Middle frontal gyrus (tissue), 1 donor: ENCODE measurements around the gene PTPRN2.

ENCODE experiments used
- DNase-seq: peaks from one replicate; pipeline ENCODE4 v3.0.0-alpha.2; 2015; ENCODE audit warnings: low spot score; ENCODE audit errors: extremely low spot score

The PTPRN2 gene

DNA sequence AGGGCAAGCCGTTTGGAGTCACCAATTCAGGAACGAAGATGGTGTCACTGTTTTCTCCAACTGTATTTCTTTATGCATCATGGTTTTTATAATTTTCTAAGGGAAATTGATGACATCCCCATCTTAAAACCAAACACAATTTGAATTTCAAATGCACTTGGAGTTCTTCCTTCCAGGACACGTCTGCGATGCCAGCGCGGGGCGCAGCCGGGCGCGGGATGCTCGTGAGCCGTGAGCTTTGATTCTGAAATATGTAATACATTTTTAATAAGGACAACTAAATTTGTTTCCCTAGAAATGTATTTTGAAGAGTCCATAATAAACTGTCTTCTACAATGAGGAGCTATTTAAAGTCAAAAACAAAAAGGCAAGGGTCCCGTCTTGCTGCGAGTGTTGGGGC is 758.7 kb downstream of the PTPRN2 start:
- no peak for DNase-seq

DNA sequence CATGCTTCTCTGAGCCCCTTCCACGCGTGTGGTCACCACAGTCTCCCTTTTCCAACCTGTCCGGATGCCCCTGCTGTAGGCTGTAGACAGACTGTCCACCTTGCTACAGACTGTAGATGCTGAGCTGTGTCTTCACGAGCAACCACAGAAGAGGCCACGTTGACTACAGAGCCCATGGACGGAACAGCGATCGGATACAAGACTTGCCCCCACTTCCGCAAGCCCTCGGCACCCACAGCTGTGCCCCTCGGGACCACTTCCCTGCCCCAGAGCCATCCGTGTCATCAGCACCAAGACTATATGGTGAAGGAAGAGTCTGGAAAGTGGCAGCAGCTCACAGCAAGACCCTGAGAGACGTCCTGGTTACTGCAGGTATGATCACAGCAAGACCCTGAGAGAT is 759.4 kb downstream of the PTPRN2 start:
- no peak for DNase-seq

DNA sequence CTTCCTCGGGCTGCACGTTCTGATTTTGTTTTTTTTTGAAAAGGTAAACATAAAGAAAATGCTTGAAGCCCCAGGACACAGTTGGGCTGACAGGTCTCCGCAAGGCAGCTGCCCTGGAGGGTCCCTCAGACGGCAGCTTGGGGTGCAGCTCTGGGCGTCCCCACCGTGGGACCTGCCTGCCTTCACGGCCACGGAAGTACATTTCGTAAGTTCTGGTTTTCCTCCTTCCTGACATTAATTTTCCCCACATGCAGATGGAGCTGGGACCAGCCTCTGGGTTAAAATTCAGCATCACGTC is 759.8 kb downstream of the PTPRN2 start:
- no peak for DNase-seq

DNA sequence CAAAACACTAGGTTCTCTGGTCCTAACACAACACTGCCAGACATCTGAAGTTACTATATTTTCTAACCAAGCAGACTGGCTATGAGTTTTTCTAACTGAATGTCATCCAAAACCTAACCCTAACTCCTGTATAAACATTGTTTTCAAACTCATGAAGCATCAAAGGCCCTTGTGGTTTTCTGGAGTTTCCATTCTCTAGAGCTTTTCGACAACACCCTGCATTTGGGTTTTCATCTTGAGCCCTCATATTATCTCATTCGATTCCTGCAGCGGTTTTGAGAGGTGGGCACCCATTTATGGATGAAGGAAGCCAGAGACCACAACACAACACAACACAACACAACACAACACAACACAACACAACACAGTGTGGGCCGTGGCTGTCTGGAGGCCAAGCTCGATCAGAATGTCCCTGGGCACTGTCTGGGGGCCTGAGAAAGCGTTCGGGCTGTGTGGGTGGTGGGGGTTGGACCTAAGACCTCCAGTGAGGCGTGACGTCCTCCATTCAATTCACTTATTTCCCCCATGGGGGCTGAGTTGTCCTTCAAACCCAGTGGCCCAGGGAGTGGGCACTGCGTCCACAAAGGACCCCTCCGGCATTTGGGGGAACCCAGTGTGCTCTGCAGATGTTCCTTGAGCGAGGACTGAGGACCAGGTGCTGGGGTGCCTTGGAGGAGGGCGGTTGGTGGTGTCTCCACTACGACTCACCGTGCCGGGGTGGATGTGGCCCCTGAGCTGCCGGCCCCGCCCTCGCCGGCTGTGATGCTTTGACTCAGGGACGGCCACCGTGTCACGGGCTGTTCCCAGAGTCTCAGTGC is 760.4 kb downstream of the PTPRN2 start:
- DNase-seq = no peak

DNA sequence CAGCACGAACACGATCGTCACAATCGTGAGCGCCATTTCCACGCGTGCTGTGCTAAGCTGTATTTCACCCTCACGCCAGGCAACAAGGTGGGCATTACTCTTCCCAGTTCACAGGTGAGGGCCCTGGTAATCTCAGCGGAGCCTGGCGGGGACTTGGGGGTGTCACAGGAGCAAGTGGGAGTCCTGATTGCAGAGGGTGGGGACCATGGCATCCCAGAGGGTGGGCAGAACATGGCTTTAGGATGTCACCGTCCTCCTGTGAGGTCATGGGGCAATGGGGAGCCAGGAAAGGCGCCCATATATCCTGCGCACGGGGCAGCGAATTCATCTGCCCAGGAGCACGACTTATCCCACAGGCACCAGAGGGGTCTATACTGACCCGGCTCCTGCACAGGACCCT is 761.1 kb downstream of the PTPRN2 start:
- no peak for DNase-seq

DNA sequence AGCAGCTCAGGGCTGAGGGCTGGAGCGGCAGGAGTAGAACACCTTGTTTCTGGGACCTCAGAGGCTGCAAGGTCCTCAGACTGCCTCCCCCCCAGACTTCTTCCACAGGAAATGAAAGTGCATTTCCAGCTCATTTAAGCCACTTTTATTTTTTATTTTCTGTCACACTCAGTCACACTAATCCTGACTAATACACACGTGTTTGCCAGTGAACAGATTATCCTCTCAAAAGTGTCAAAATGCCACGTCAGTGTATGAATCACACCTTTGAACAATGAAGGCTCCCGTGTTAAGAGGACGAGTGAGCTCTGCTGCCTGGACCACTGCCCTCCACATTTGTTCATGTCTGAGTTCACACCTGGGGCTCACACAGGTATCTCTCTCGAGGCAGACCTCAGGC is 762.3 kb downstream of the PTPRN2 start:
- no peak for DNase-seq

DNA sequence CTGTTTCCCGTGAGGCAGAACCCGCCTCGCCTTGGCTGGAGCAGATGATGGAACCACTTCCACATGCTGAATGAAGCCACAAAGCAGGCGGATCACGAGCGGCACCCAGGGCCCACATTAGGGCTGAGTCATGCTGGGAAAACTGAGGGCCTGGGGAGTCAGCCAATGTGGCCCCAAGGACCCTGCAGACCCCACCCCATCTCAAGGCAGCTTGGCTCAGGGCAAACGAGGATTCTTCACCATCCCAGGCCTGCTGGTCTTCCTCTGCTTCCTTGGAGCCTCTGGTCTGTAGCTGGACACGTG is 762.9 kb downstream of the PTPRN2 start:
- DNase-seq = no peak

DNA sequence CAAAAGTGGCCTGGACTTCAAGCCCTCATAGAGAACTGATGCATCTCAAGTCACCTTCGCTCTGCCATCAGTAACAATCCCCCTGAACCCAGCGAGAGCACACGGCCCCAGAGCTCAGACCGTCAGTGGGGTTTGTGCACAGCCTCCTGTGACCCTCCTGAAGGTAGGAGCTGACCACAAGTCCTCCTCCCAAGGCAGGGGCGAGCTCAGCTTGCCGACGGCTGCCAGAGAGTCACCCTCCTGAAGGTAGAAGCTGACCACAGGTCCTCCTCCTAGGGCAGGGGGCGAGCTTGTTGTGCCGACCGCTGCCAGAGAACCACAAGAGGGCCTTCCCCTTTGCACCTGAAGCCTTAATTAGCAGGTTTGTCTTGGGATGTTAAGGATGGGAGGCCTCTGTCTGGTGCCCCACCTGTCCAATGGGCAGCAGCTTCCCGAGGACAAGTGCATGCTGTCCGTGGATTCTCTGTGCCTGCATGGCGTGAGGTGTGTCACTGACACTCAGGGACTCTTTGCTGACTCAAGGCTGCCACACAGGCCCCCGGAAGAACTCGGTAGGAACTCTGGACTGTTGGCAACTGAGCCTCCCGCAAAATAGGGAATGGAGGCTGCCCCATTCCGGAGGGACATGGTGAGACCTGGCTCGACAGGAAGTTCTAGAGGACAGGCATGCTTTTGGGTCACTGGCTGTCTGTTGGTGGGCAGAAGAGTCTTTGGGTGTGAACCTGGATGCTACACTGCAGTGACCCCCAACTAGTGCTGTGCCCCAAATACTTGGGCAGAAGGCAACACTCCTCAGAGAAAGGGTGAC is 763.4 kb downstream of the PTPRN2 start:
- no peak for DNase-seq

DNA sequence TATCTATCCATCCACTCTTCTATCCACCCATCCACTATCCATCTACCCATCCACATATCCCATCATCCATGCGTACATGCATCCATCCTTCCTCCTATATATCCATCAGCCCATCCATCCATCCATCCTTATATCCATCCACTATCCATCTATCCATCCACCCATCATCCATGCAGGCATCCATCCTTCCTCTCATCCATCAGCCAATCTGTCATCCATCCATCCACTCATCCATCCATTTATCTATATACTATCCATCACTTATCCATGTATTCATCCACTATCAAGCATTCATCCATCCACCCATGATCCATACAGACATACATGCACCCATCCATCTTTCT is 765.0 kb downstream of the PTPRN2 start:
- DNase-seq = no peak

DNA sequence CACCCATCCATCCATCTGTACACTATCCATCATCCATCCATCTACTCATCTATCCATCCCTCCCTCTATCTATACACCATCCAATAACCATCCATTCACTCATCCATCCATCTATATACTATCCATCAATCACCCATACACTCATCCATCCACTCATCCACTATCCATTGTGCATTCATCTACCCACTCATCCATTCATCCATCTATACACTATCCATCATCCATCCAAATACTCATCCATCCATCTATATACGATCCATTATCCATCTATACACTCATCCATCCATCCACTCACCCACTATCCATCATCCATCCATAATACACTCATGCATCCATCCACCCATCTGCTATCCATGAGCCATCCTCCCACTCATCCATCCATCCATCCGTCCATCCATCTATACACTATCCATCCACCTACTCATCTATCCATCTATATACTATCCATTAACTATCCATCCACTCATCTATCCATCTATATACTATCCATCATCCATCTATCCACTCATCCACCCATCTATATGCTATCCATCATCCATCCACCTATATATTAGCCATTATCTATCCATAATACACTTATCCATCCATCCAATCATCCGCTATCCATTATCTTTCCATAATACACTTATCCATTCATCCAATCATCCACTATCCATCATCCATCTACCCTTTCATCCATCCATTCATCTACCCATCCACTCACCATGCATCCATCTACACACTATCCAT is 765.5 kb downstream of the PTPRN2 start:
- no peak for DNase-seq

DNA sequence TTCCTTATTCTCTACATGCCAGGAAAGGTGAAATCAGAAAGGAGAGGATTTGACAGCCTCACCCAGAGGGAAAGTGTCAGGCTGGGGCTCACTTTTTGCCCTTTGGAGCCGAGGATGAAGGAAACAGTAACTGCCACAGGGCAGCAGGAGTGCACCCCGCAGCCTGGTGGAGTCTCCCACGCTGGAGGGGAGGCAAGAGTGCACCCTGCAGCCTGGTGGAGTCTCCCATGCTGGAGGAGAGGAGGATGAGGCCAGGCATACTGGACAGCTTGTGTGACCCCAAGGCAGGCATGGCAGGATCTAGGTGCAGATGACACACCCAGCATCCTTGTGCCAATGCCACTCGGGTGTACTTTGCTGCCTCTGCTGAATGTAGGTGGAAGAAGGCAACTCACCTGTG is 766.8 kb downstream of the PTPRN2 start:
- no peak for DNase-seq

DNA sequence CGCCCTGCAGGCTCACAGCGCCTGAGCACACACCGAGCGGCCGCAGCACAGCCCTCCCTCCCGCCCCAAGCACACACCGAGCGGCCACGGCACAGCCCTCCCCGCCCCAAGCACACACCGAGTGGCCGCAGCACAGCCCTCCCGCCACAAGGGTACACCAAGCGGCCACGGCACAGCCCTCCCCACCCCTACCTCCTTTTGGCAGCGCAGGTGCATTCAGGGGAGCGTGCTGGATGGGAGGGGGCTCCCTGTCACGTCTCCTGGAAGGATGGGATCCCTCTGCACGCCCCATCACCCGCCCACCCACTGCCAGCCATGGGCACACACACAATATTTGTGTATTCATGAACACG is 768.2 kb downstream of the PTPRN2 start:
- DNase-seq = no peak

DNA sequence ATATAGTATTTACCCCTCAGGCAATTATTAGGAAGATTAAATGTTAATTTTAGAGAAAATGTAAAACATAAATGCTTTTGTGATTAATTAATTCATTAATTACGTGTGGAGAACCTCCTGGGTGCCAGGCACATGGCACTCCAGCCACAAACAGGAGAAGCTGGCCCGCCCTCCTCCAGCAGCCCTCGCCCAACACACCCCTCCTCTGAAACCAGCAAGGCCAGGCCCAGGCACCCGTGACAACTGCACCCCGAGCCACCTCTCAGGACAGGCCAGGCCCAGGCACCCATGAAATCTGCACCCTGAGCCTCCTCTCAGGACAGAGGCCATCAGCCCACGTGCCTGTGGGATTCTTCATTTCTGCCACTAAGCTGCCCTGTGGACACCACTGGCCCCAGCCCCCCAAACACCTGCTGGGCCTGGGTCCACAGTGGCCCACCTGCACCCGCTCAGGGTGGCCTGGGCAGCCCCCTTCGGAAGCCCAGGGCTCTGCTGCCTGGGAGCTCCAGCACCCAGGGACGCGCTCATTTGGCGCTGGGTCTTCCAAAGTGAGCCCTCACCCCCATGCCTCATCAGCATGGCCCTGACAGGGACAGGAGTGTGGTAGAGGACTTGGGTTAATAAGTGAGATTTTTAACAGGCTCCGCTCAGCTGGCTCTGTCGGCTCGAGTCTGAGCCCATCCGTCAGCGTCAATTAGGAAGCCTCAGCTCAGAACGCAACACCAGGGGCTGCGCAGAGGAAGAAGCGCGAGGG is 768.7 kb downstream of the PTPRN2 start:
- DNase-seq = no peak

DNA sequence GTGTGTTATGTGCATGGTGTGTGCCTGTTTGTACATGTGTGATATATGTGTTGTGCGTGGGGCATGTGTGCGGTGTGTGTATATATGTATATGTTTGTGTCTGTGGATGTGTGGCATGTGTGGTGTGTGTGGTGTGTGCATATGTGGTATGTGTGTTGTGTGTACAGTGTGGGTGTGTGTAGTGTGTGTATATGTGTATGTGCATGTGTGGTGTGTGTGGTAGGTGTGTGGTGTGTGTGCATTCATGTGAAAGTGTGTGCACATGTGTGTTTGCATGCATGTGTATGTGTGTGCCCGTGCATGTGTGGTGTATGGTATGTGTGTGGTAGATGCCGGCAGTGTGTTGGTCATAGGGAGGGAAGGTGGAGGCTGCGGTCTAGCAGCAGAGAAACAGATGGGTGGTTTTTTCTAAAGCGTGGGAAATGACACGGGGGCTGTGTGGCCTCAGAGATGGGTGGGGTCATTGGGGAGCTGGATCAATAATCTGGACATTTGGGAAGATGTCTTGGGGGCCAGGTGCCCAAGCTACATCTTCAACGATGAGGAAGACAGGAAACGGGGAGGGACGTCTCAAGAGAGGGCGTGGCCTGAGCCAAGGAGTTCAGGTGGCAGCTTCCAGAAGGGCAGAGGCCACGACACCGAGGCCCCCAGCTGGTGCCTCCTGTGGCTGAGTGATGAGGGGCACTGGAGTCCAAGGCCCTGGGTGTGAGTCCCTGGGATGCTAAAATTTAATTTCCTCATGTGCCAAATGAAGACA is 769.5 kb downstream of the PTPRN2 start:
- DNase-seq = no peak

DNA sequence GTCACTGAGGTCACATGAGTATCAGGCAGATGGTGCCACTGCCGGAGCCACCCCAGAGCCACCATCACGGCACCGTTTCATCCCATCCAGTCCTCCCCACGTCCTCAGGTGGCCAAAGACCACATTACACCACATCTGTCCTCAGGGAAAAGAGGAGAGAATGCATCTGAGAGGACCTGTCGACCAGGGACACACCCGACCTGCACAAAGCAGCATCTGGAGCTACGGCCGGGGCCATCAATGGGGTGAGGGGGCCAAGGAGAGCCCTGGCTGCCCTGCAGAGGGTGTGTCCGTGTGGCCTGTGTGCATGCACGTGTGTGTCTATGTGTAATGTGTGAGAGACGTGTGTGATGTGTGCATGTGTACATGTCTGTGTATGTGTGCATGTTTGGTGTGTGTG is 770.2 kb downstream of the PTPRN2 start:
- DNase-seq = no peak

DNA sequence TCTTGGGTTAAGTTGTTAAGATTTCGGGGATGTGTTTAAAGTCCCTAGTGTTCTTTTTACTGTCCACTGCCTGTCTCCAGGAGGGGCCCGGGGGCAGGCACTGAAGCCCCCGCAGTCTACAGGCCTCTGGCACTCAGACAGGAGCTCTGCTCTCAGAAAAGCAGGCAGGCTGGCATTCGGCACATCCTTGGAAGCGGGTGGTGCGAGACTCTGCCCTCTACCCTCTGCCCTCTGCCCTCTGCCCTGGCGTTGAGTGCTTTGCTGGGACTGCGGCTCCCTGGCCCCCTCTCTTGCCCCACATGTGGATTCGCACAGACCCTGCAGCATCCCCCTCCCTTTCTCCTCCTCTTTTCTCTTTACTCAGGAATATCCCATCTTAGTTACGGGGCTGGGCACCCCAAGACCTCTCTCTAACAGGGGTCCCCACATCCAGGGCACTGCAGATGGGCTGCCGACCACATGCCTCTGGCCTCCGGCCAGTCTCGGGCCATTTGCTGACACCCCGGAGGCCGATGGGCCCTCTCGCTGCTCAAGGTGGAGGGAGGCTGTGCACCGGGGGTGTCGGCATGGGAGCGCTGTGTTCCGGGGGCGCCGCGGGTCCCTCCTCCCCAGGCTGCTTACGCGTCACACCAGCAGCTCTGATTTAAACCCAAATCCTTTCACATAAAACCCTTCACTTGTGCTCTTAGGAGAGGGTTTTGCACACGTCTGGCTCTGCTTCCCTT is 770.9 kb downstream of the PTPRN2 start:
- DNase-seq = no peak

DNA sequence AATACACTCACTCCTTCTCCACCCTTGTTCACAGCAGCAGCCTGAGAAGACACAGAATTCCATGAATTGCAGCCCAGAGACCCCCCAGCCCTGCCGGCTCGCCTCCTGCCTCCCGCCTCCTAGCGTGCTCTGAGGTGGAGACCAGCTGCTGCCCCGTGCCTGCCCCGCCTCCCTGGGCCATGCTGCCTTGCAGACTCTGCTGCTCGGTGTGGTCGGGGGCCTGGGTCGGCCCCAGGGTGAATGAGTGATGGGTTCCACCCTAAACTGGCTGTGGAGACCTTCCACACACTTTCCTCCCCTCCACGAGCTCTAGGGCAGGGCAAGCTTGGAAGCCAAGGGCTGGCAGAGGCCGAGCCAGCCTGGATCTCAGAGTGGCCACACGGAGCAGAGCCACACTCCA is 771.5 kb downstream of the PTPRN2 start:
- no peak for DNase-seq

DNA sequence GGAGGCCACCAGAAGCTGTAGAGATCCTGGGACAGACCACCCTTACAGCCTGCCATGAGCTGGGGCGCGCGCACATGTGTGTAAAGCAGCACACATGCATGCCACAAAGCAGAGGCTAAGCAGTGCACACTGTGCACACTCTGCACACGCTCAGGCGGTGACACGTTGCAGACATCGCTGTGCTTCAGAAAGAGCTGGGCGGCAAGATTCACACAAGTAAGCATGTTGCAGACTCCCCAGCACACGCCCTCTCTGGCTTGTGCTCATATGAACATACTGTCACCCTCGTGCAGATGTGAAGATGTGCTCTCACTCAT is 772.0 kb downstream of the PTPRN2 start:
- DNase-seq = no peak

DNA sequence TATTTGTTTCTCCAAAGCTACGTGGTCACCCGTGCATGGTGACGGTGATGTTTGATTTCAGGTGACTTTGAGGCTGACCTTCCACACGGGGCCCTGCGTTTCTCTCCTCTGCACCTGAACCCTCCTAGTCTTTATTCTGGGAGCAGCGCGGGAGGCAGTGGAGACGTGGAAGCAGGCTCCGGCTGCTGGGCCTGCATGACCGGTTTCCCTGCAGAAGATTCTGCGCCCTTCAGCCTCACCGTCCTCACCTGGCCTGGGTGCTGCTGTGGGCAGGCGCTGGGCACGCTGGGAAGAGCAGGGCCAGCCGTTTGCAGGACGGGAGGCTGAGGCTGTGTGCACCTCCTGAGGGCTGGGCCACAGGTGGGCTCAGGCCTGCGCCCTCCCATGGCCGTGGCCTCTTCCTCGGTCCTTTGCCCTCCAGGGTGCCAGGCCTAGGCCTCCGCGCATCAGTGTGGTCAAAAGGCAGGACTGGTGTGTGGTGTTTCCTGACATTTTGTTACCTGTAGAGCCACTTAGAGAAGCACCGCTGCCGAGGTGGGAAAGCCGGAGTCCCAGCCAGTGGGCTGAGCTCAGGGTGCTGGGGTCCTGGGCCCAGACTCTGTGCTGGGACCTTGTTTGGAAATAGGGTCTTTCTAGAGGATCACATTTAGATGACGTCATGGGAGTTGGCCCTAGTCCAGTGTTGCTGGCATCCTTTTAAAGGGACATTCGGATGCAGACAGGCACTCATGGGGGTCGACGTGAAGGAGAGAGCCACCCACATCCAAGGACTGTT is 772.5 kb downstream of the PTPRN2 start:
- no peak for DNase-seq
